HG03280 (cell line): Measurements from ENCODE around the gene RNF146.
"Not testable (repeated sequence)": the region's sequence is repeated elsewhere in the genome, so short reads cannot be mapped to it uniquely, and the experiment has no call there.

Source experiments
- ATAC-seq: cut with Tn5 transposase; IDR thresholded peaks from one replicate; pipeline ENCODE4 v1.9.1; 2021; ENCODE audit warnings: mild to moderate bottlenecking, moderate library complexity; ENCODE audit not compliant: unreplicated experiment

RNF146 gene, protein sequence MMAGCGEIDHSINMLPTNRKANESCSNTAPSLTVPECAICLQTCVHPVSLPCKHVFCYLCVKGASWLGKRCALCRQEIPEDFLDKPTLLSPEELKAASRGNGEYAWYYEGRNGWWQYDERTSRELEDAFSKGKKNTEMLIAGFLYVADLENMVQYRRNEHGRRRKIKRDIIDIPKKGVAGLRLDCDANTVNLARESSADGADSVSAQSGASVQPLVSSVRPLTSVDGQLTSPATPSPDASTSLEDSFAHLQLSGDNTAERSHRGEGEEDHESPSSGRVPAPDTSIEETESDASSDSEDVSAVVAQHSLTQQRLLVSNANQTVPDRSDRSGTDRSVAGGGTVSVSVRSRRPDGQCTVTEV

GRCh38 chr6:127266178-127266891, at the start of gene RNF146:
Gene RNF146, plus strand, starts transcription at chr6:127266864. Its CDS starts 13,475 bp downstream, at chr6:127280339.
- ATAC-seq, result peak; percentile 84

GRCh38 chr6:127219869-127220268, 46.8 kb upstream of the RNF146 start:
- no peak for ATAC-seq

DNA sequence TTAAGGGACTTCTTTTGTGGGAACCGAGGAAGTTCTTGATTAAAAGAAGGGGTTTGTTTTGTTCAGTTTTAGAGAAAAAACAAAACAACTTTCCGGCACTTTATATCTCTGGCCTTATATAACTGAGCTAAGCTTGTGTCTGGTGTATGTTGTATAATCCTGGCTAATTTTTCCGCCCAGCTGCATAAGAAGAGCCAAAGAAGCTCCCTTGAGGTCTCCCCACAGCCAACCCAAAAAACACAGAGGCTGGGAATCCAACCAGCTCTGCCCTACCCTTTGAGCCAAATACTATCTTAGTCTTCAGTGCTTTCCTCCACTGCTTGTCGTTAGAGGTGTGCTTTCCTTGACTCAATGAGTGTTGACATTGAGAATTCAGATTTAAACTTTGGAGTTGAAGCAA, 45.5 kb upstream of the RNF146 start:
- no peak for ATAC-seq

DNA sequence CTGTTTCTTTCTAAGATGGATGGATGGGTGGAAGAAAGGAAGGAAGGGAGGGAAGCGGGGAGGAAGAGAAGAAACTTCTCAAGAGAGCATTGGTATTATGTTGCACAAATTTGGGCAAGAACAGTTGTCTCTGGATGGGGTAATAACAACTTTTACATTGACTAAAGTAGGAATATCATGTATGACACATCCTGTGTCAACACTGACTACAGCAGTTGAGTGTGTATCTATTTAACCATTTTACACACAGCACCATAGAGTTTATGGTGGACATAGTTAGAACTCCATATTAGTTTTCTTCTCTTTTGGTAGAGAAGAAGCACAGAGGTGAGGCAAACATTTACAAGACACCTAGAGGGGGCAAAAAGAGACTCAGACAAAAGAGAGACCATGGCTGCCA, 44.2 kb upstream of the RNF146 start:
- no peak for ATAC-seq

GRCh38 chr6:127225497-127225896, 41.2 kb upstream of the RNF146 start:
- no peak for ATAC-seq

DNA sequence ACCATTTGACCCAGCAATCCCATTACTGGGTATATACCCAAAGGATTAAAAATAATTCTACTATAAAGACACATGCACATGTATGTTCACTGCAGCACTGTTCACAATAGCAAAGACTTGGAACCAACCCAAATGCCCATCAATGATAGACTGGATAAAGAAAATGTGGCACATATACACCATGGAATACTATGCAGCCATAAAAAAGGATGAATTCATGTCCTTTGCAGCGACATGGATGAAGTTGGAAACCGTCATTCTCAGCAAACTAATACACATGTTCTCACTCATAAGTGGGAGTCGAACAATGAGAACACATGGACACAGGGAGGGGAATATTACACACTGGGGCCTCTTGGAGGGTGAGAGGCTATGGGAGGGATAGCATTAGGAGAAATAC, 32.8 kb upstream of the RNF146 start:
- ATAC-seq, result not testable (repeated sequence)

- ATAC-seq, result no peak
Measured at GRCh38 chr6:127243501-127243900, 23.2 kb upstream of the RNF146 start.

DNA sequence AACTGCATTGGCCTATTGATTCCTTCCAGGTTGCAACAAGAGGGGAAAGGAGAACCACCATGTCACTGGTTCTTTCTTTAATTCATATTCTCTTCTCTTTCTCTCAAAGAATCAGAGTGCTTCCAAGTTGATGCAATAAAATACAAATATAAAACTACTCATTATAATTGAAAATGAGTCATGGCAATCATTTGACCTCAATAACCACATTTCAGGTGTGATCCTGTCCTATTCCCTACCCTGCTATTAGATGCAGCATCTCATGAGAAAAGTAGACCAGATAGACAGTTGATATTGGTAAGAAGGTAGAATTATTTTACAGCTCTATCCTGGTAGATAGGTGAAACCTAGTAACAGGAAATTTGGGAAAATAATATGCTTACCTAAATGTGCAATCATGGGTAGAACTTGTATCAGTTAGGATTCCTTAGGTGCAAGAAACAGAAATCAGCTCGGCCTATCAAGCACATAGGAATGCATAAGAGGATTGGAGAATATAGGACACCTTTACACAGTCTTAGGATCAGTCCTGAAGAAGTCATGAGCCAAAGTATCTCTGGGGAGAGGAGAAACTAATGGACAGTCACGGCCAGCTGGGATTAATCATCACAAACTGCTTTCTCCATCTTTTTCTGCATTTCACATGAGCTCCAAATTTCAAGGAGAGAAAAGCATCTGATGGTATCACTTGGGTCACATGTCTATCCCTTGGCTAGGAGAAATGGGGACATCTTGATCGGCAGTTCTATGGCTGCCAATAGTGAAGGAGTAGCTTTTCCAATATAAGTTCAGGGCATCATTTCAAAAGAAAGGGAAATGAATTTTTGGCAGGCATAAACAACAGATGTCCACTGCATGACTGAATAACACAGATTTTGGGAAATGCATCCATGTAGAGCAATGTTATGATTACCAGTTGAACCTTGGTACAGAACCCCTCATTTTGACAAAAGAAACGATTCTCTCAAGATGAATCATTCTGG, 19.3 kb upstream of the RNF146 start:
- no peak for ATAC-seq

DNA sequence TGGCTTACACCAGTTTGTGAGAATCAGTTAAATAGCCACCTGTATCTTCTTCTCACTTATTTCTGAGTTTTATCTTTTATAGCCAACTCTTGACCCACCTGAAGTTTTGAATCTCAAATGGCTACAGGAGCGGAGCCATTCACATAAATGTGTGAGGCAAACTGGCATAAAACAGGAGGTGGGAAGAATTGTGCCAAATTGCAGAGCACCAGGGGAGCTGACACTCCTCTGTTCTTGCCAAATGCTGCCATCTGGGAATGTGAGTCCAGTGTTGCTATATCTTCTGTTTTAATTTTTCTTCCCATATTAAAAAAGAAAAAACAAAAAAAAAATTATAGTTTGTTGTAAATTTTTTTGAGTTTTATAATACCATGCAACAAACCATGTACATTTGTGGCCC, 17.0 kb upstream of the RNF146 start:
- no peak for ATAC-seq

- no peak for ATAC-seq
Measured at GRCh38 chr6:127255286-127255685, 11.4 kb upstream of the RNF146 start.

DNA sequence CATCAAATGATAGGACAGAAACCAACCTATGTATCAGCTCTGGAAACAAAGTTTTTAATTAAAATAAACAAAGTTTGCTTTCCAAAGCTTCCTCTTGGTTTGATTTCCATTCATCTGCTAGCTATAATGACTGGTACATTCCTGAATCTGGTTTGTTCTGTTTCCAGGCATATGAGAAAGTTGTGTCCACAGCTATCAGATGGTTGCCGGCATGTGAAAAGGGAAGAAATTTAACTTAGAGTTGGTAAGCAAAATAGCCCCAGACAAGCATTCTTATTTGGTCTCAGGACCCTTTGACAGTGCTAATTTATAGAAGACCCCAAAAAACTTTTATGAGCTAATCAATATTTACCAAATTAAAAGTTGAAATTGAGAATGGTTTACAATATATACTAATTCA, 3.8 kb upstream of the RNF146 start:
- ATAC-seq, result no peak

- no peak for ATAC-seq
Measured at GRCh38 chr6:127263481-127263880, 3.2 kb upstream of the RNF146 start.

- ATAC-seq, result peak; percentile 70
Measured at GRCh38 chr6:127266892-127267645, 405 bp downstream of the RNF146 start.

GRCh38 chr6:127267646-127268625, 1.3 kb downstream of the RNF146 start:
- ATAC-seq, result peak; percentile 0

- ATAC-seq, result no peak
Measured at GRCh38 chr6:127272576-127272975, 5.9 kb downstream of the RNF146 start.

DNA sequence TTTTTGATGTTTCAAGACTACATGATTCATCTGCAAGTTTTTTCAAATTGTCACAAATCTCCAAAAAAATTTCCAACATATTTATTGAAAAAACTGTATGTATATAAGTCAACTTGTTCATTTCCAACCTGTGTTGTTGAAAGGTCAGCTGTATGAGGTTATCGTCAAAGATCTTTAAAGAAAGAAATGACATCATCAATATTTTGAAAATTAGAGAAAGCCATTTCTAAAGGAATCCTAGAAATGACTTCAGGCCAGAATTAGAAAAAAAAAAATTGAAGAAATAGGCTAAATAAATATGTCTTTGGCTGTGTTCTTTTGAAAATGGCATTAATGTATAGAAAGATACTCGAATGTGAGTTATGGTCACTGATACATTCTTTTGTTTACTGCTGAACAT, 6.8 kb downstream of the RNF146 start:
- ATAC-seq, result no peak

DNA sequence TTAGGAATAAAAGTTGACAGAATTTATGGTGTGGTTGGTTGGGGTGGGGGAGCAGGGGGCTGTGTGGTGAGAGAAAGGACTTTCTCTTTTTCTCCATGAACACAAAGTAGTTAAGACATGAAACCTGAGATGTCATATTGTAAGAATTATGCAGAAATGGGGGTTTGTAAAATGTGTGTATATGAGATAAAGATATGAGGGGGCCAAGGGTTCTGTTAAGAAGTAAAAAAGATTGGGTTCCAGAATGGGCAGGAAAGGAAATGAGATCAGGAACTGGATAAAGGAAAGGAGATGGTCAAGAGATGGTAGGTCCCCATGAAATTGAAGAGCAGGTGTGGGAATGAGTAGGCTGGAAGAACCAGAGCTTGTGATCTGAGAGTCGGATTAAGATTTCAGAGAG, 9.7 kb downstream of the RNF146 start:
- no peak for ATAC-seq

DNA sequence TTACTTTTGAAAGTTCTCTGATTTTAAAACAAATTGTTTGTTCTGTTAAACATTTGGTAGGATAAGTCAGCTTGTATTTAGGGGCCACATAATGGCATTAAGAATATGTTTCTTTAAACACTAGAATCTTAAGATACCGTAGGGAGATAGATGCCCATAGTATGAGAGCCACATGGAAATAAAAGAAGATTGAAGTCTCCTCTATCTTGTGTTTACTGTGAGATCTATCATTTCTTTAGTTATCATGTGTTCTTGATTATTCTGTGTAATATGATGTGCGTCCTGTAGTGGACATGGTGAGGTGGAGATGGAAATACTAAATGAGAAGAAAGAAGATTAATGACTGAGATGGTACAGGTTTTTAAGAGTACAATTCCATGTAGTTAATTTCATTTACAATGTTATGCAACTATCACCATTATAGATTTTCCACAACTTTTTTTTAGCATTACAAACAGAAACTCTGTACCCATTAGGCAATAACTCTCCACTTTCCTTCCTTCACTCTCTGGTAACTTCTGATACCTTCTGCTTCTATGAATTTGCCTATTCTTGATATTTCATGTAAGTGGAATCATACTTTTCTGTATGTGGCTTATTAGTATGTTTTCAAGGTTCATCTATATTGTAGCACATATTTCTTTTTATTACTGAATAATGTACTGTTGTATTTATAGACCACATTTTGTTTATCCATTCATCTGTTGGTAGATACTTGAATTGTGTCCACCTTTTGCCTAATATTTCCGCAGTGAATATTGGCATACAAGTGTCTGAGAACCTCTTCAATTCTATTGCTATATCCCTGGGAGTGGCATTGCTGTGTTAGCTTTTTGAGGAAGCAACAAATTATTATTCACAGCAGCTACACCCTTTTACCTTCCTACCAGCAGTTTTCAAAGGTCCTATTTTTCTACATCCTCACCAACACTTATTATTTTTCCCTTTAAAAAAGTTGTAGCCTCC, 11.5 kb downstream of the RNF146 start:
- no peak for ATAC-seq
